GM12891 (cell line): ENCODE measurements around the gene RYR3.

Source experiments
- POLR2A ChIP-seq: IDR thresholded peaks from 2 replicates; pipeline ENCODE4 v1.6.1; 2011; ENCODE audit warnings: low read depth, low read length, control low read depth
- TAF1 ChIP-seq: IDR thresholded peaks from 2 replicates; pipeline ENCODE4 v1.6.1; 2011; ENCODE audit warnings: low read depth, low read length, control low read depth

DNA sequence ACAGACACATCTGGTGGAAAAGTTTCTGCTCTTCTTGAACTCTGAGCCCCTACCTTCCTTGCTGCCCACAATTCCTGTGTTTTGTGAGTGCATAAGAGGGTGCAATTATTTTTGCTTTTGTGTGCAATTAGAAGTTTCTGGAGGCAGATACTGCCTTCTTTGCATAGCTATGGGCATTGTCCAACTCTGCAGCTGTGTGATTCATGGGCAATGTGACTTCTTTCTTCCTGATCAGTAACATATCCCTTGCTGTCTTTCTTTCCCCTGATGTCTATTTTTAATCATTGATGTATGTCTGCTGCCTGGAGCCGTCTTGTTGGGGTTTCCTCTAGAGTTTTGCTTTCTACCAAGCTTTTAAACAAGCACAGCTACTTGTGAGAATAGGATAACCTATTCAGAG is 336.0 kb downstream of the RYR3 start:
- TF ChIP-seq POLR2A, result no peak
- TF ChIP-seq TAF1, result no peak
